K562 (cell line): Measurements from ENCODE around the gene NOA1.

Source experiments
- FOXP1 ChIP-seq: sonication (generic); formaldehyde crosslinking; IDR thresholded peaks from 2 replicates; pipeline ENCODE4 v1.8.0; 2022; ENCODE audit warnings: mild to moderate bottlenecking, missing genetic modification reagents
- NR3C1 ChIP-seq: sonication (generic); formaldehyde crosslinking; IDR thresholded peaks from 2 replicates; pipeline ENCODE4 v1.8.1; 2022; ENCODE audit warnings: missing genetic modification reagents
- TF ChIP-seq, protein P1 (sequence below): sonication (generic); formaldehyde crosslinking; IDR thresholded peaks from 2 replicates; pipeline ENCODE4 v1.8.0; 2022; ENCODE audit warnings: missing genetic modification reagents, mild to moderate bottlenecking, moderate library complexity, borderline replicate concordance

- TF ChIP-seq FOXP1 (CRISPR knock-in tag) (no peak), NR3C1 (CRISPR knock-in tag) (no peak)
- TF ChIP-seq, protein P1, sequence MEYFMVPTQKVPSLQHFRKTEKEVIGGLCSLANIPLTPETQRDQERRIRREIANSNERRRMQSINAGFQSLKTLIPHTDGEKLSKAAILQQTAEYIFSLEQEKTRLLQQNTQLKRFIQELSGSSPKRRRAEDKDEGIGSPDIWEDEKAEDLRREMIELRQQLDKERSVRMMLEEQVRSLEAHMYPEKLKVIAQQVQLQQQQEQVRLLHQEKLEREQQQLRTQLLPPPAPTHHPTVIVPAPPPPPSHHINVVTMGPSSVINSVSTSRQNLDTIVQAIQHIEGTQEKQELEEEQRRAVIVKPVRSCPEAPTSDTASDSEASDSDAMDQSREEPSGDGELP (CRISPR knock-in tag), result no peak
Observed at GRCh38 chr4:56986952-56987351, 9.5 kb upstream of the NOA1 start.
